ENCODE data around the gene P2RY2.

The P2RY2 gene

DNA sequence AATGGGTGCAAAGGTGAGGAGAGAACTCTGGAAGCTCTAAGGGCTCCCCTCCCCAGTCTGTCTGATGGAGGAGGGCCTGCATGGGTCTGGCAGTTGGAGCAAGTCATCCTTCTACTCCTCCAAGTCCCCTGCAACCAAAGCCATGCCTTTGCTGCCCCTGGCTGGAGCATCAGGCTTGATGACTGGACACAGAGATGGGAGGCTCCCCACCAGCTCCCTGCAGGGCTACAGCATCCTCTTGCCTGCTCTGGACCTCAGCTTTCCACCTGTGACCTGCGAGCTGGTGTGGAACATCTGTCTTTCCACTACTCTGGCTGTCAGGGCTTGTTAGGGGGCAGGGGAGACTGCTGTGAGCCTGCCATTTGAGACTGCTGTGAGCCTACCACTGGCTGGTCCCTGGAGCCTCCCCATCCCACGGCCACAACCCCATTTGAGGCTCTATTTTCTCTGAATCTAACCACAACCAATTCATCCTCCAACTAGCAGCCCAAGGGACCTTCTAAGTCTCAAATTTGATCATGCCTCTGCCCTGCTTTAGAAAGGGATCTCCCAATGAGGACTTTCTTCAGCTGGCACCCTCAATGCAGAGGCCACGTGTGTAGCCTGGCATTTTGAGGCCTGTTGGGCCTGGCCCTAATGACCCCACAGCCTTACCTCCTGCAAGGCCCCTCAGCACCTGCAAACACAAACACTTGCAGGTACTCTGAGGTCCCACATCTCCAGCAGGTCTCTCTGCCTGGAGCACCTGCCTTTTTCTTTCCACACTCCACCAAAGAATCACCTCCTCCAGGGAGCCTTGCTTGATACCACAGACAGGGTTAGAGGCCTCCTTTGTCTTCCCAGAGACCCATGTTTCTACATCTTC, 63.9 kb downstream of the P2RY2 start:
- peaks cover 10% of the 10 kb centered on the region for H3K27me3 ChIP-seq (ENCODE audit: control insufficient read depth, insufficient read depth, low read length)
- no peaks in the 10 kb centered on the region for H3K36me3 ChIP-seq (ENCODE audit: control insufficient read depth, insufficient read depth, low read length)
- no peaks in the 10 kb centered on the region for H3K9me3 ChIP-seq (ENCODE audit: control insufficient read depth, low read length)
- no peak overlapping the region for H3K4me3 ChIP-seq (ENCODE audit: low read length)
- peaks cover 5% of the 10 kb centered on the region for H3K4me1 ChIP-seq (ENCODE audit: control insufficient read depth, insufficient read depth, low read length)
- H3K9ac ChIP-seq (ENCODE audit: low read length), result no peak overlapping the region

DNA sequence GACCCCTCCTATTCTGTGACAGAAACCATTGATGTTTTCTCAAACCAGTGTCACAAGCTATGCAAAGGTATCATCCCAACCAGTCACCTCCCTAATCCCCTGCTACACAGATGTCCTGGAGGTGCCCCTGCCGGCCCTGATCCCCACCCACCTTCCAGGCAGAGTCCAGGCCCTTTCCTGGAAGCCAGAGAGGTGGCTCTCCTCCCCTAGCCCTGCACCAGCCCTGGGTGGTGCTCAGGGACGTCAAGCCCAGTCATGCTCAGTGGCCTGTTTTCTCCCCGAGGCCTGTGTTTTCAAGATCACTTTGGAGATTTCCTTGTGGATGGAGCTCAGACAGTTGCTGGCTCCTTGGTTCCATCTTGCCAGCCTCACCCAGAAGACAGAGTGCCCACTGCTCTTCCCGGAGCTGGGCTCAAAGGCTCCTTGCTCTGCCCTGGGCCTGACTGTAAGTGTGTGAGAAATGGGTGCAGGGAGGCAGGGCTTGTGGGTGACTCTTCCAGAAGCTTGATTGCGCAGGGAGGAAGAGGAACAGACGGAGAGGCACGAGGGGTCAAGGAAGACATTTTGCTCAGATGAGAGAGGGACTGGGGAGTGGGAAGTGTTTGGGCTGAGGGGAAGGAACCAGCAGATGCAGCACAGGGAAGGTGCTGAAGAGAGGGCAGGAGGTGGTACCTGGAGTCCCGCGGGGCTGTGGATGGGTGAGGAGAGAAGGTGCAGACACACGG, 65.4 kb downstream of the P2RY2 start:
- Histone ChIP-seq H3K36me3 (ENCODE audit: control insufficient read depth, insufficient read depth, low read length) (no peaks in the 10 kb centered on the region), H3K9ac (ENCODE audit: low read length) (no peak overlapping the region), H3K9me3 (ENCODE audit: control insufficient read depth, low read length) (no peaks in the 10 kb centered on the region), H3K4me3 (ENCODE audit: low read length) (no peak overlapping the region), H3K4me1 (ENCODE audit: control insufficient read depth, insufficient read depth, low read length) (peaks cover 15% of the 10 kb centered on the region), H3K27me3 (ENCODE audit: control insufficient read depth, insufficient read depth, low read length) (peaks cover 17% of the 10 kb centered on the region)

DNA sequence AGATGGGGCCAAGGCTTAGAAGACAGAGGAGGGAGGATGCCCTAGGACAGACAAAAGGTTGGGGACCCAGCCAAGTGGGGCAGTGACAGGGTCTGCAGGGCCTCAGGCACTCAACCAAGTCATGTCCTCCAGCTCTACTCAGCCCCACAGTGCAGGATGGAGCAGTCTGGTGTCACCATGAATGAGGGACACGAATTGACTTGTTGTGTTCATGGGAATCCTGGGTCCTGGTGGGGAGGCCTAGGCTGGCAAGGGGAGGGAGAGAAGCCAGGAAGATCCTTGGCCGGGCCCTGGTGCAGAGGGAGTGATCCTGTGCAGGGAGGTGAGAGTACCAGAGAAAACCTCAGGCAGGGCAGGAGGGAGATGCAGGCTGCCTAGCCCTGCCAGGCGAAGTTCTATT, 66.0 kb downstream of the P2RY2 start:
- Histone ChIP-seq H3K27me3 (ENCODE audit: control insufficient read depth, insufficient read depth, low read length) (peaks cover 17% of the 10 kb centered on the region), H3K4me1 (ENCODE audit: control insufficient read depth, insufficient read depth, low read length) (peaks cover 22% of the 10 kb centered on the region), H3K4me3 (ENCODE audit: low read length) (no peak overlapping the region), H3K9me3 (ENCODE audit: control insufficient read depth, low read length) (no peaks in the 10 kb centered on the region), H3K36me3 (ENCODE audit: control insufficient read depth, insufficient read depth, low read length) (no peaks in the 10 kb centered on the region), H3K9ac (ENCODE audit: low read length) (no peak overlapping the region)

DNA sequence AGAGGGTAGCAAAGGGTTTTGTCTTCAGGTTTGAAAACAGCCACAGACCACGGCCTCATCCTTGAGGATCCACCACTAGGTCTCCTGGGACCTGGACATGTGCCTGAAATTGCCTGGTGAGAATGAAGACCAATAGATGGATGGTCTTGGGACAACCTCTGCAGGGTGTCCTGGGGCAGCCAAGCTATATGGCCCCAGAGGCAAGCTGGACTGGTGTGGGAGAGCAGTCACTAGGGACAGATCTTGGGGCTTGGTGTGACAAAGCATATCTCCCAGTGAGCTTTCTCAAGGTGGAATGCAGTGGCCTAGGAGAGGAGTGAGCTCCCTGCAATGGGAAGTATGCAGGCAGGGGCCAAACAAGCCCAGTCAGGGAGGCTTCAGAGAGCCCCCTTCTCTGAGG, 67.6 kb downstream of the P2RY2 start:
- H3K9me3 ChIP-seq (ENCODE audit: control insufficient read depth, low read length), result no peaks in the 10 kb centered on the region
- H3K4me1 ChIP-seq (ENCODE audit: control insufficient read depth, insufficient read depth, low read length), result peaks cover 25% of the 10 kb centered on the region
- H3K36me3 ChIP-seq (ENCODE audit: control insufficient read depth, insufficient read depth, low read length), result no peaks in the 10 kb centered on the region
- peaks cover 17% of the 10 kb centered on the region for H3K27me3 ChIP-seq (ENCODE audit: control insufficient read depth, insufficient read depth, low read length)
- no peak overlapping the region for H3K9ac ChIP-seq (ENCODE audit: low read length)
- H3K4me3 ChIP-seq (ENCODE audit: low read length), result no peak overlapping the region
